Effector memory CD4-positive, alpha-beta T cell (primary cell): ENCODE measurements around the gene NNAT.
"Not testable (repeated sequence)": the region's sequence is repeated elsewhere in the genome, so short reads cannot be mapped to it uniquely, and the experiment has no call there.

ENCODE experiments used
- DNase-seq, 3 donors: peaks; one replicate each; pipeline ENCODE4 v3.0.0-alpha.2; 2020
- H3K27ac ChIP-seq: 2 replicates; pipeline ENCODE4 v1.7.0; 2013; ENCODE audit warnings: mild to moderate bottlenecking, low read length, moderate library complexity; ENCODE audit not compliant: insufficient read depth, poor library complexity, severe bottlenecking
- H3K27me3 ChIP-seq: replicated peaks from 2 replicates; pipeline ENCODE4 v1.7.0; 2013; ENCODE audit warnings: mild to moderate bottlenecking, low read length; ENCODE audit not compliant: insufficient read depth, control insufficient read depth, poor library complexity, severe bottlenecking
- H3K36me3 ChIP-seq: 2 replicates; pipeline ENCODE4 v1.7.0; 2013; ENCODE audit warnings: mild to moderate bottlenecking, low read length, moderate library complexity; ENCODE audit not compliant: control insufficient read depth, insufficient read depth
- H3K4me1 ChIP-seq: 2 replicates; pipeline ENCODE4 v1.7.0; 2013; ENCODE audit warnings: low read length, mild to moderate bottlenecking; ENCODE audit not compliant: control insufficient read depth, insufficient read depth, poor library complexity, severe bottlenecking
- H3K4me3 ChIP-seq: 2 replicates; pipeline ENCODE4 v1.7.0; 2013; ENCODE audit warnings: low read length, low read depth, mild to moderate bottlenecking; ENCODE audit not compliant: insufficient read depth, poor library complexity, severe bottlenecking
- H3K9me3 ChIP-seq: 2 replicates; pipeline ENCODE4 v1.7.0; 2013; ENCODE audit warnings: mild to moderate bottlenecking, low read length, moderate library complexity; ENCODE audit not compliant: control insufficient read depth

NNAT gene

GRCh38 chr20:37480919-37481318 is 40.1 kb upstream of the NNAT start:
- DNase-seq: no peak
- no peaks in the 10 kb centered on the region for H3K4me1 ChIP-seq
- no peak overlapping the region for H3K4me3 ChIP-seq
- H3K36me3 ChIP-seq: no peaks in the 10 kb centered on the region
- H3K27me3 ChIP-seq: peaks cover 6% of the 10 kb centered on the region
- no peak overlapping the region for H3K27ac ChIP-seq
- H3K9me3 ChIP-seq: no peaks in the 10 kb centered on the region

- Histone ChIP-seq H3K36me3 (no peaks in the 10 kb centered on the region), H3K4me3 (no peak overlapping the region), H3K9me3 (no peaks in the 10 kb centered on the region), H3K27me3 (peaks cover 6% of the 10 kb centered on the region), H3K27ac (no peak overlapping the region), H3K4me1 (no peaks in the 10 kb centered on the region)
- DNase-seq: no peak
These were observed 39.4 kb upstream of the NNAT start for GRCh38 chr20:37481610-37482009.

GRCh38 chr20:37484331-37484730 is 36.7 kb upstream of the NNAT start:
- no peaks in the 10 kb centered on the region for H3K9me3 ChIP-seq
- DNase-seq: no peak
- no peaks in the 10 kb centered on the region for H3K36me3 ChIP-seq
- H3K4me3 ChIP-seq: no peak overlapping the region
- peaks cover 5% of the 10 kb centered on the region for H3K27me3 ChIP-seq
- H3K4me1 ChIP-seq: no peaks in the 10 kb centered on the region
- no peak overlapping the region for H3K27ac ChIP-seq

DNA sequence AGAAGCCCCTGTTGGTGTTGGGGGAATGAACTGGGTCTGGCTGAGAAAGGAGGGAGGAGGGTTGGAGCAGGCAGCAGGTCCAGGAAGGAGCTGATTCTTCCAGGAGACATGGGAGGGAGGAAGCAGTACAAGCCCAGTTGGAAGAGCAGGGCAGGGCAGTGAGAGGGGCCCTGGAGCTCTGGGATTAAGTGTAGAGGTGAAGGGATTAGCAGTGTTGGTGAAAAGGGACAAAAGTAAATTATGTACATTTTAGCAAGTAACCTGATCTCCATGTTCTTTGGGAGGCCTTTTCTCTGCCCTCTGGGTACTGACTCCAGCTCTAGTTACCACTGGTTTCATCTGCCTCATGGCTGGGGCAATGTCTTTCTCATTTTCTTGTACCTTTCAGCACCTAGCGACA is 34.8 kb upstream of the NNAT start:
- H3K27ac ChIP-seq, H3K36me3 ChIP-seq, H3K9me3 ChIP-seq, DNase-seq, H3K27me3 ChIP-seq, H3K4me1 ChIP-seq, H3K4me3 ChIP-seq: not testable (repeated sequence)

DNA sequence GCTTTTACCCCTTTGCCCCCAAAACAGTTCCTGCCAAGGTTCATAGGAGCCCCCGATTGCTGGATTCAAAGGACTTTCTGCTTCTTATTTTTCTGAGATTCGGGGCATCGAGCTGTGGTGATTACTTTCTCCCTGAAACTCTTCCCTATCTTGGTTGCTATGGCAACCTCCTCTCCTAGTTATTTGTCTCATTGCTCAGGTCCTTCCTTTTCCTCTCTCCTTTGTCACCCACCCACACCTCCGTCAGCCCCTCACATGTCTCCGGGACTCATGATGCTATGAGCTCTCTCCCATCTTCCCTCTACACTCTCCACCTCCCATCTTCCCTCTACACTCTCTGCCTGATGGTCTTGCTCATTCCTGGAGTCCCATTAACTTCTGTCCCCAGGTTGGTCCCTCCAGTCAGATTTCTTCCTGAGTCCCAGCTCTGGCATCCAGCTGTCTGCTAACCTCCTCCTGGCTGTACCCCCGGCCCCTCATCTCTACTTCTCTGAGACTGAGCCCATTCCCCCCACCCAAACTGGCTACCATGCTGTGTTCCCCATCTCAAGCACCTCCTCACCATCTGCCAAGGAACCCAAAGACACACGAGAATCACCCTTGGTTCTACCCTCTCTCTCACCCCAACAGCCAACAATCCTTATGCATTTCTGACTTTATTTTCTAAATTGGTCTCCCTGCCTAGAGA is 30.2 kb upstream of the NNAT start:
- Histone ChIP-seq H3K9me3 (no peaks in the 10 kb centered on the region), H3K36me3 (no peaks in the 10 kb centered on the region), H3K4me1 (no peaks in the 10 kb centered on the region), H3K4me3 (no peak overlapping the region), H3K27me3 (no peaks in the 10 kb centered on the region), H3K27ac (no peak overlapping the region)
- DNase-seq: no peak

DNA sequence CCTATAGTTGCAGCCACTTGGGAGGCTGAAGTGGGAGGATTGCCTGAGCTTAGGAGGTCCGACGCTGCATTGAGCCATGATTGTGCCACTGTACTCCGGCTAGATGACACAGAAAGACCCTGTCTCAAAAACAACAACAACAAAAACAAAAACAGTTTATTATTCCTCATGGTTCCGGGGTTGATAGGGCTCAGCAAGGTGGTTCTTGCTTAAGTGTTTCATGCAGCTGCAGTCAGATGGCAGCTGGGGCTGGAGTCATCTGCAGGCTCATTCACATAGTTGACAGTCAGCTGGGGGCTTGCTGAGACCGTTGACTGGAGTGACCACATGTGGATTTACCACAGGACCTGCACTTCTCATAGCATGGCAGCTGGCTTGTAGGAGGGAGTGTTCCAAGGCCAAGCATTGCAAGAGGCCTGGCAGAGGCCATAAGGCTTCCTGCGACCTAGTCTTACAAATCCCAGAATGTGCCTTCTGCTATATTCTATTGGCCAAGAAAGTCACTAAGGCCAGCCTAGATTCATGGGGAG is 28.9 kb upstream of the NNAT start:
- no peaks in the 10 kb centered on the region for H3K36me3 ChIP-seq
- no peaks in the 10 kb centered on the region for H3K4me1 ChIP-seq
- no peak for DNase-seq

DNA sequence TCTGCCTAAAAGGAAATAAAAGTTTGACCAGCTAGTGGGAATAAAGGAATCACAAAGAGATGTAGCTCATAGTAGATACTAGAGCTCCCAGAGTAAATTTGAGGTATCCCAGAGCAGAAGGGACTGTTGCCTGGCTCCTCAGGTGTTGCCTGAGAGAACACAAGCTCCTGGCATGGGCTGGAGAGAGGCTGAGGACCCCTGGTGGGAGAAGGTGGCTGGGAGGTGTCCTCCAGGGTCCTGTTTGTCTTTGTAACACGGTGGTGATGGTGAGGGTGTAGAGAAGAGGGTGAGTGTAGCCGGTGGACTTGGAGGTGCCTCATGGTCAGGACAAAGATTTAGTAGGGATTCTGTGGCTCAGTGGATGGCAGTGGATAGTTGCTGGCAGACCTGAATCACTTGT is 28.1 kb upstream of the NNAT start:
- no peak overlapping the region for H3K4me3 ChIP-seq
- H3K27me3 ChIP-seq: no peaks in the 10 kb centered on the region
- no peaks in the 10 kb centered on the region for H3K4me1 ChIP-seq
- H3K36me3 ChIP-seq: no peaks in the 10 kb centered on the region
- no peaks in the 10 kb centered on the region for H3K9me3 ChIP-seq
- no peak for DNase-seq
- no peak overlapping the region for H3K27ac ChIP-seq

More for the DNA sequence above, 28.9 kb upstream of the NNAT start:
- Histone ChIP-seq H3K9me3 (no peaks in the 10 kb centered on the region), H3K4me3 (no peak overlapping the region), H3K27me3 (no peaks in the 10 kb centered on the region), H3K27ac (no peak overlapping the region)

- Histone ChIP-seq H3K9me3 (no peaks in the 10 kb centered on the region), H3K36me3 (no peaks in the 10 kb centered on the region), H3K4me3 (no peak overlapping the region), H3K27me3 (no peaks in the 10 kb centered on the region), H3K27ac (no peak overlapping the region), H3K4me1 (no peaks in the 10 kb centered on the region)
- DNase-seq: no peak
These were observed 26.7 kb upstream of the NNAT start for GRCh38 chr20:37494301-37494700.

DNA sequence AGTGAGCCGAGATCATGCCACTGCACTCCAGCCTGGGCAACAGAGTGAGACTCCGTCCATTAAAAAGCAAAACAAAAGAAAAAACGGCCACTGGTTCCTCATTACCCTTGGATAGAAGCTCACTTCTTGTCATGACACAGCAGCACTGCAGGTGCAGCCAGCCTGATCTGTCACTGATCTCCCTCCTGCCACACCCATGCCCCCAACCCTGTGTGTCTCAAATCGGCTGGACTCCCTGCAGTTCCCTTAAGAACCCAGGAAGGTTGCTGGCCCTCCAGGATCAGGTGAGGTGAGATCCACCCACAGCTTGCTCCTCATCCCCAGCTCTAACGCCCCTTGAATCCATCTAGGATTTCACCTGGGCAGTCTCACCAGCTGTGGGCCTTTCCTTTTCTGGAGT is 26.3 kb upstream of the NNAT start:
- no peak for DNase-seq
- Histone ChIP-seq H3K9me3 (no peaks in the 10 kb centered on the region), H3K27ac (no peak overlapping the region), H3K4me1 (no peaks in the 10 kb centered on the region), H3K36me3 (no peaks in the 10 kb centered on the region), H3K27me3 (no peaks in the 10 kb centered on the region), H3K4me3 (no peak overlapping the region)

- DNase-seq: no peak
- Histone ChIP-seq H3K36me3 (no peaks in the 10 kb centered on the region), H3K27me3 (no peaks in the 10 kb centered on the region), H3K4me1 (no peaks in the 10 kb centered on the region), H3K9me3 (no peaks in the 10 kb centered on the region), H3K4me3 (no peak overlapping the region), H3K27ac (no peak overlapping the region)
These were observed 22.9 kb upstream of the NNAT start for GRCh38 chr20:37498066-37498665.
